ENCODE results near the gene HHIPL1.

HHIPL1 gene

DNA sequence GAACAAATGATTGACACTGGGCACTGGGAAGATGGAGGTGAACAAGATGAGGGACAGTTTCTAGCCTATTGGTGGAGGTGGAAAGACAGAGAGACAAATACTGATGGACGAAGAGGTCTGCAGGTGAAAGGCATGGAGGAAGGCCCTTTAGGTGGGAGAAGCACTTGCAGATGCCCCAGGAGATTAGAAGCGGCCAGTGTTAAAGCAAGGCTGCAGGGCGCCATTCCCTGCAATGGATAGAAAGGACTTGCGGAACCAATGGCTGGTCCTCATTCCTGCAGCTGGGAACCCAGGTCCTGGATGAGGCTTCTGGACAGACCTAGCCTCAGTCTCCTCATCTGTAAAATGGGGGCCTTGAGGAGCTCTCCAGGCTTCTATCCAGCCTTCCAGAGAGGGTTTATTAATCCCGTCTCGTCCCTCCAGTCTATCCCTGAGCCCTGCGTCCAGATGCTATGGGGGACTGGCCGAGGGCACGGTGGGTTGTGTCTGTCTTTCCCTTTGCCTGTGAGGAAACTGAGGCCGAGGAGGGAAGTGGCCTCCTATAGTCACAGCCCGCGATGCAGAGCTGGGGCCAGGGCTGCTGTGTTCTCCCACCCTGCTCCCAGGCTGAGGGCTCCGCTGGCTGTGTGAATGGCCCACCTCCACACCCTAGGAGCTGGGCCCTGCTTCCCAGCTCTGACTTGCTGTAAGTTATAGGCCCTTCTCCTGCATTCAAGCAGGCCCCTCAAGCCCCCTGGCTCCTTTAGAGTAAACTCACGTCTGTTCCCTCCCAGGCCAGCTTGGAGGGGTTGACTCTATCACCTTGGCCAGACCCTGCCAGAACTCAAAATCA, 72.1 kb downstream of the HHIPL1 start:
- DNase-seq (ENCODE audit: low read depth): no peak

- no peak for DNase-seq (ENCODE audit: low read depth)
Observed at GRCh38 chr14:99717682-99718013, 72.7 kb downstream of the HHIPL1 start.

GRCh38 chr14:99718031-99718810, 73.3 kb downstream of the HHIPL1 start:
- no peak for DNase-seq (ENCODE audit: low read depth)

- no peak for DNase-seq (ENCODE audit: low read depth)
Observed at GRCh38 chr14:99718811-99719192, 73.9 kb downstream of the HHIPL1 start.

GRCh38 chr14:99720941-99721791, 76.2 kb downstream of the HHIPL1 start:
- DNase-seq (ENCODE audit: low read depth): no peak

- no peak for DNase-seq (ENCODE audit: low read depth)
Observed at GRCh38 chr14:99721792-99722516, 77.0 kb downstream of the HHIPL1 start.

DNA sequence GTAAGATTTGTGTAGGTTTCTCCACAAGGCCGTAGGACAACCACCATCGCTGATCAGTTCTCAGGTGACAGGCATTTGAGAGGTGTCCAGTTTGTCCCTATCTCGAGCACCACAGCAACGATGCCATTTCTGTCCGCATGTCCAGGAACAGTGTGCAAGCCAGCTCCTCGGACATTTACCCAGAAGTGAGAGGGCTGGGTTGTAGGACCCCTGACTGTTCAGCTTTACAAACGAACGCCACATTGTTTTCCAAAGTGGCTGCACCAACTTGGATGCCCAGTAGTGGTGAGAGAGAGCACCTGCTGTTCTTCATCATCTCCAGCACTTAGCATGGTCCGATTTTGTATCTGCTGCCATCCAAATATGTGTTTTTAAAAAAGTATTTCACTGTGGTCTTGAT, 77.8 kb downstream of the HHIPL1 start:
- no peak for DNase-seq (ENCODE audit: low read depth)

DNA sequence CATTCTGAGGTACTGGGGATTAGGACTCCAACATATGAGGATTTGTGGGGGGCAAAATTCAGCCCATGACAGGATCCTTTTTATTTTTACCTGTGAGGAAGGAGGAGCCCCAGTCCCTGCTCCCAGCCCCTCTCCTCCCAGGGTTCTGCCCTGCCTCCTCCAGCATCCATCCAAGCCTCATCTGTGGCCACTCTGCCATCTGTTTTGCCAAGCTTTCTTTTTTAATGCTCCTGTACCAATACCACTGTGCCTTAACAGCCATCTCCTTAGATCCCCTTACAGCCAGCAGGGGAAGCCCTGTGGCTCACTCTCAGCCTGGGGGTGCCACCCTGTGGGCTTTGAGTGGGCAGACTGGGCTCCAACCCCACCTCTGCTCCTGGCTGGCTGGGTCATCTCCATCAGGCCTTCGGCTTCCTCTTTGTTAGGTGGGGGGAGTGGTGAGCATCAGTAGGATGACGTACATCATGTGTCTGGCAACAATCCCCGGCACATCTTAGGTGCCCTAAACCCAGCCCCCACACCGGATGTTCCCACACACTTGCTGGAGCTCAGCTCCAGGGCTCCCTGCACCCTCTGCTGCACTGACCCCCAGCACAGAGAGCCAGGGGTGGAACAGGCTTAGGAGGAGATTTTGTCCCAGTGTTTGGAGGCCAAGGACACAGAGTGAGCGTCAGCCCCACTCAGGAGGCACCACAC, 79.4 kb downstream of the HHIPL1 start:
- no peak for DNase-seq (ENCODE audit: low read depth)

DNA sequence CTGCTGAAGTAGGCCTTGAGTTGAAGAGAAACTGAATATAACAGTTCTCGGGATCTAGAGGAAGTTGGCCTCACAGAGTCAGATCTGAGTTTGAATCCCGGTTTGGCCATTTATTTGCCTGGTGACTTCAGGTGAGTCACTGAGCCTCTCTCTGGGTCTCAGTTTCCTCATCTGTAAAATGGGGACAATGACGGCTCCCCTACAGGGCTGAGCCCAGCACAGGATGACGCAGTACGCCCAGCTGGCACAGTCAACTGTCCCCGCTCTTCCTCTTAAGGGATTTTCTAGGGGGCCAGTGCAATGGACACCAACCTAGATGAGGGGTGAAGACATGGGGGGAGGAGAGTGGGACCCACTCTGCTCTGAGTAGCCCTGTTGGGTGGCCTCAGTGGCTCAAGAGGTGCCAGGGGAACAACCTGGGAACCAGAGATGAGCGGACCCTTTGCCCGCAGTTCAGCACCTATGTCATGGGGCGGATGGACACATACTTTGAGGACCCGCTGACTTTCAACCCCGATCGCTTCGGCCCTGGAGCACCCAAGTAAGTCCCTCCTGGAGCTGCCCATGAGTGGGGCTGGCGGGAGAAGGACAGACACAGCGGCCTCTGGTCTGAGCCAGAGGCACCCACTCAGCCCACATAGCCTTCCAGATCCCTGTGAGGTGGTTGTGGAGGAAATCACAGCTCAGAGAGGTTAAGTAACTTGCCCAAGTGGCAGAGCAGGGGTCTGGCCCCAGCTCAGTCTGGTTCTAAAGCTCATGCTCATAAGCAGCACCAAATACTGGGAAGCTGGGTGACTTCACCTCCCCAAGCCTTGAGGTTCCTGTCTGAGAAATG, 80.2 kb downstream of the HHIPL1 start:
- no peak for DNase-seq (ENCODE audit: low read depth)

DNA sequence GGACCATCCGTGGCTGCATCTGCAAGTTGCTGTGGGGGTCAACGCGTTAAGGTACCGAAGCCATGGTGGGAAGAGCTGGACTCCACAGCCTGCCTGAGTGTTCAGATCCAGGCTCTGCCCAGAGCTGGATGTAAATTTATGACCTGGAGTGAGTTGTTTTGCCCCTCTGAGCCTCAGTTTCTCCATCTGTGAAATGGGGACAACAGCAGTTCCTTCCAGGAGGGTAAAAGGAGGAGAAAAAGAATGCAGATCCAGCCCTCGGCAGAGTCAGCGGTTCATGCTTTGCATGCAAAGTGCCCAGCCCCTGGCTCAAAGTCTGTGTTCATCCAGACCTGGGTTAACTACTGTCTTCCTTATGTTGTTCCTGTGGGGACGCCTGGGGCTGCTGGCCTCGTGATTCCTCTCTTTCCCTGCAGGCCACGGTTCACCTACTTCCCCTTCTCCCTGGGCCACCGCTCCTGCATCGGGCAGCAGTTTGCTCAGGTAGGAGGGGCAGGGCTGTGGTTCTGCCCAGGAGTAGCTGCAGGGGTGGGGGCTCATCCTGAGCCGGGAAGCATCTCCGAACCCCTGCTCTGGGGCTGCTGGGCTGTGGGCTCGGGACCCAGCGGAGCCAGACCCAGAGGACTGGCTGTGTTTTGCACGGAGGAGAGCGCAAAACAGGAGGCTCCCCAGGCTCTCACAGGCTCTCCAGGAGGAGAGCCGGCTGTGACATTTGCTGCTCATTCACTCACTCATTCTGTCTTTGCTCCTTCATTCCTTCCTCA, 81.0 kb downstream of the HHIPL1 start:
- no peak for DNase-seq (ENCODE audit: low read depth)

GRCh38 chr14:99726538-99727095, 81.7 kb downstream of the HHIPL1 start:
- DNase-seq (ENCODE audit: low read depth): no peak

DNA sequence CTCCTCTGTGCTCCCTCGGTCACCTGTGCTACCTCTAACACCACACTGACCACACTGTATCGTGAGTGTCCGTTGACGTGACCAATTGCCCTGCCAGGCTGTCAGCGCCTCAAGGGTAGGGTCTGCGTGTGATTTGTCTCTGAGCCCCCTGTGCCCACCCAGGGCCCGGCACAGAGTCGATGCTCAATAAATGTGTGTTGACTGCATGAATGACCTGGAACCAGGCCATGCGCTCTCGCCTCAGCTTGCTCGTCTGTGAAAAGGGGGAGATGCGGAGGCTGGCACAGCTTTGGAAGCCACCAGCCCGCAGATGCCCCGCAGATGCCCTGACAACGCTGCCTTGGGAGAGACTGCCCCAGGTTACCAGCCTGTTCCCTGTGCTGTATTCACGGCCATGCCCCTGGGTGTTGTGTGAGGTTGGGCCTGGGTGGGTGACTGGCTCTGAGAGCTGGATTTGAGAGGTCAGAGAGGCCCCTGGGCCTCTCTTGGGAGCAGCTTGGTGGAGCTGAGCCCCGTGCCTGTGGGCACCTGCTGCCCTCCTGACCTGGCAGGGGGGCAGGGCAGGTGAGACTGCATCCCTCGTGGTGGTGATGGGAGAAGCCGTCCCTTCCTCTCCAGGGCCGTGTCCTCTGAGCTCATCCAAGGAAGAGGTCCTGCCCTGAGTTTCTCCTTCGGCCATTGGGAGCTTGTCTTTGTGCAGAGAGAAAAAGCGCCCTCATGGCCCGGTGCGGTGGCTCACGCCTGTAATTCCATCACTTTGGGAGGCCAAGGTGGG, 82.4 kb downstream of the HHIPL1 start:
- no peak for DNase-seq (ENCODE audit: low read depth)

- no peak for DNase-seq (ENCODE audit: low read depth)
Observed at GRCh38 chr14:99728231-99728920, 83.4 kb downstream of the HHIPL1 start.

- DNase-seq (ENCODE audit: low read depth): no peak
Observed at GRCh38 chr14:99728981-99729451, 84.1 kb downstream of the HHIPL1 start.

Measured in stromal cell of bone marrow (primary cell).